ENCODE results near the gene SPTBN5. TPM values are rescaled to one million over a fixed set of nuclear protein-coding genes. Genes with fewer than 3 reads are reported as not detected.

SPTBN5 gene
- total and polyA plus RNA-seq, 2 donors (not counting 1 experiment from before 2014, with no cell fraction given) = 0.55 to 1.4 TPM

- DNase-seq (peak; percentile 41), ATAC-seq (ENCODE audit: low read depth) (peak; percentile 70)
- Histone ChIP-seq H4K20me1 (ENCODE audit: control insufficient read depth, insufficient read depth, low read length, poor library complexity, severe bottlenecking) (no peaks in the 10 kb centered on the region), H3K4me3 (ENCODE audit: control extremely low read depth in 1 of 5, extremely low read depth in 1 of 5, insufficient read depth in 1 of 5, low read depth in 2 of 5, low read length in 4 of 5) (no peak overlapping the region), H3K9me3 (ENCODE audit: control extremely low read depth in 1 of 3, control insufficient read depth in 2 of 3, insufficient read depth in 1 of 3, low read length in 2 of 3) (no peaks in the 10 kb centered on the region), H3K27me3 (replicated peaks in 1 of 4; ENCODE audit: control extremely low read depth in 1 of 4, control insufficient read depth in 3 of 4, insufficient read depth in 4 of 4, low read length in 3 of 4) (no peaks in the 10 kb centered on the region), H3K36me3 (replicated peaks in 1 of 2; ENCODE audit: control extremely low read depth in 1 of 2, control insufficient read depth in 1 of 2, extremely low read depth in 1 of 2, insufficient read depth in 2 of 2, low read length in 1 of 2) (peaks cover 1 to 7% of the 10 kb centered on the region in 2 experiments), H2AFZ (ENCODE audit: insufficient read depth, low read depth, low read length, poor library complexity, severe bottlenecking) (no peak overlapping the region), H3K27ac (ENCODE audit: low read length in 2 of 2) (peak overlapping the region; percentile 20 to 78), H3K9ac (ENCODE audit: low read length) (no peak overlapping the region), H3K4me2 (replicated peaks; ENCODE audit: low read depth, low read length, poor library complexity, severe bottlenecking) (peak overlapping the region; percentile 16), H3K4me1 (ENCODE audit: control insufficient read depth in 2 of 2, insufficient read depth in 2 of 2, low read length in 2 of 2) (peaks cover 17 to 35% of the 10 kb centered on the region in 2 donors), H3K79me2 (ENCODE audit: control insufficient read depth, insufficient read depth, low read length) (peaks cover 23% of the 10 kb centered on the region)
- TF ChIP-seq CTCF (IDR thresholded peaks at IDR 0.05) (no peak), EZH2 (IDR thresholded peaks at IDR 0.05; ENCODE audit: borderline replicate concordance, insufficient read depth, low read depth, low read length, poor library complexity, severe bottlenecking) (no peak)
- Mint-ChIP-seq H3K27me3 (no peaks in the 10 kb centered on the region), H3K4me1 (peaks cover 34% of the 10 kb centered on the region), H3K9me3 (ENCODE audit: insufficient read depth) (no peaks in the 10 kb centered on the region), H3K27ac (peak overlapping the region; percentile 82), H3K4me3 (no peak overlapping the region)
- POLR2A ChIA-PET = no interaction called here
- CTCF ChIA-PET = interaction anchor here (1.2 to 4.2 kb wide), 7 partner anchors 8 to 164 kb away, joined by 3 to 19 read pairs (median 6); partner anchors contain the start of gene MAPKBP1
- intact Hi-C loops (cut with micrococcal nuclease) = loop anchor here (2.0 kb wide), 1 partner anchor 14 kb away; no protein-coding TSS in a partner anchor
- WGBS (ENCODE audit: insufficient coverage) = 74% methylated on average over 12 of the region's 19 CpGs
These were observed 43.1 kb upstream of the SPTBN5 start for GRCh38 chr15:41936649-41937567.

GRCh38 chr15:41936155-41936554 lies 42.3 kb upstream of the SPTBN5 start:
- no peaks in the 10 kb centered on the region for H3K9me3 Mint-ChIP-seq (ENCODE audit: insufficient read depth)
- no peak overlapping the region for H3K9ac ChIP-seq (ENCODE audit: low read length)
- no peak overlapping the region for H3K4me3 Mint-ChIP-seq
- H2AFZ ChIP-seq (ENCODE audit: insufficient read depth, low read depth, low read length, poor library complexity, severe bottlenecking) = no peak overlapping the region
- no CpG with 5 or more reads among the region's 3 CpGs for WGBS (ENCODE audit: insufficient coverage)
- H3K9me3 ChIP-seq (ENCODE audit: control extremely low read depth in 1 of 3, control insufficient read depth in 2 of 3, insufficient read depth in 1 of 3, low read length in 2 of 3) = no peaks in the 10 kb centered on the region
- no peak for TF ChIP-seq CTCF (IDR thresholded peaks at IDR 0.05)
- TF ChIP-seq EZH2 (IDR thresholded peaks at IDR 0.05; ENCODE audit: borderline replicate concordance, insufficient read depth, low read depth, low read length, poor library complexity, severe bottlenecking) = no peak
- DNase-seq (no peak), ATAC-seq (ENCODE audit: low read depth) (no peak)
- intact Hi-C loops (cut with micrococcal nuclease) = loop anchor here (2.0 kb wide), 1 partner anchor 13 kb away; no protein-coding TSS in a partner anchor
- ChIA-PET CTCF (interaction anchor here (1.2 to 4.2 kb wide), 3 partner anchors 11 to 163 kb away, joined by 3 to 19 read pairs (median 15); partner anchors contain the start of gene MAPKBP1), POLR2A (no interaction called here)
- peak overlapping the region in 1 of 2 donors; percentile 78 for H3K27ac ChIP-seq (ENCODE audit: low read length in 2 of 2)
- H4K20me1 ChIP-seq (ENCODE audit: control insufficient read depth, insufficient read depth, low read length, poor library complexity, severe bottlenecking) = no peaks in the 10 kb centered on the region
- peaks cover 1 to 4% of the 10 kb centered on the region in 2 experiments for H3K36me3 ChIP-seq (replicated peaks in 1 of 2; ENCODE audit: control extremely low read depth in 1 of 2, control insufficient read depth in 1 of 2, extremely low read depth in 1 of 2, insufficient read depth in 2 of 2, low read length in 1 of 2)
- no peak overlapping the region for H3K4me3 ChIP-seq (ENCODE audit: control extremely low read depth in 1 of 5, extremely low read depth in 1 of 5, insufficient read depth in 1 of 5, low read depth in 2 of 5, low read length in 4 of 5)
- H3K4me1 Mint-ChIP-seq = peaks cover 34% of the 10 kb centered on the region
- no peak overlapping the region for H3K4me2 ChIP-seq (replicated peaks; ENCODE audit: low read depth, low read length, poor library complexity, severe bottlenecking)
- H3K27me3 Mint-ChIP-seq = no peaks in the 10 kb centered on the region
- H3K79me2 ChIP-seq (ENCODE audit: control insufficient read depth, insufficient read depth, low read length) = peaks cover 24% of the 10 kb centered on the region
- H3K4me1 ChIP-seq (ENCODE audit: control insufficient read depth in 2 of 2, insufficient read depth in 2 of 2, low read length in 2 of 2) = peaks cover 17 to 35% of the 10 kb centered on the region in 2 donors
- H3K27me3 ChIP-seq (replicated peaks in 1 of 4; ENCODE audit: control extremely low read depth in 1 of 4, control insufficient read depth in 3 of 4, insufficient read depth in 4 of 4, low read length in 3 of 4) = no peaks in the 10 kb centered on the region
- H3K27ac Mint-ChIP-seq = peak overlapping the region; percentile 94

All from B cell (primary cell).